Measurements from ENCODE around the gene OVOL2.
"Not testable (repeated sequence)": the region's sequence is repeated elsewhere in the genome, so short reads cannot be mapped to it uniquely, and the experiment has no call there.

Gene OVOL2

DNA sequence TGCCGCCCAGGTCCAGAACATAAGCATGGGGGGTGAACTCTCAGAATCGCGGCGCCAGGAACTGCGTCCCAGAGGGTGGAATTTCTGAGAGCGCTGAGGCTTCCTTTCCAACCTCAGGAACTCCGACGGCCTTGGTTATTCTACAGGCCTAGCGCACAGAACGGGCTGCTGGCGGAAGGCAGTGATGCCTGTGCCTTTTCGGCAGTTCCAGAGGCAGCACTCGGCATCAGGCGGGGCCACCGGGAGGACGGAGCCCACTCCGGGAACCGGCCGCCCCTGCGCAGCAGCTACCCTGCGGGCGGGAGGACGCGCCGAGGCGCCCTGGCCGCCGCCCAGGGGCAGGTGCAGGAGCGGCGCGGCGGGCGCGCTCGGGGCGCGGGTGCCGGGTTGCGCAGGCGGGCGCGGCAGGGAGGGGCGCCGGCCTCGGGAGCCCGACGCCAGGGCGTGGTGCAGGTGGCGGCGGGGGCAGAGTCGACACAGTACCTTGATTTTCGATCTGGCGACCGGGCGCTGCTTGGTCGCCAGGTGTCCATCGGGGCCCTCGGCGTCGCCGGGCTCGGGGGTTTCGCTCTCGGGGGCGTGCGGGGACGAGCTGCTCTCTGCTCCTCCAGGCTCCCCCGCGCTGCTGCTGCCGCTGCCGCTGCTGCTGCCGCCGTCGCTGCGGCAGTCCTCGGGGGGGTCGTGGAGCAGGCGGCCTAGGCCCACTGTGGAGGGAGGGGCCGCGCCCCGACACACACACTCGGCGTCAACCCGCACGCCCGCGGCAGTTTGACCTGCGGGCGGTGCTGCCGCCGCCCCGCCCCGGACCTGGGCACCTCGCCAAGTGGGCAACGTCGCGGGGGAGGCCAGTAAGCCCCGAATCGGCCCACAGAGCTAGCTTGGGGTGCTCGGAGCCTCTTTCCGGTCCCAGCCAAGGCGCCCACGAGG lies 1.3 kb downstream of the OVOL2 start:
- DNase-seq: peak in 1 of 2 donors; percentile 24

DNA sequence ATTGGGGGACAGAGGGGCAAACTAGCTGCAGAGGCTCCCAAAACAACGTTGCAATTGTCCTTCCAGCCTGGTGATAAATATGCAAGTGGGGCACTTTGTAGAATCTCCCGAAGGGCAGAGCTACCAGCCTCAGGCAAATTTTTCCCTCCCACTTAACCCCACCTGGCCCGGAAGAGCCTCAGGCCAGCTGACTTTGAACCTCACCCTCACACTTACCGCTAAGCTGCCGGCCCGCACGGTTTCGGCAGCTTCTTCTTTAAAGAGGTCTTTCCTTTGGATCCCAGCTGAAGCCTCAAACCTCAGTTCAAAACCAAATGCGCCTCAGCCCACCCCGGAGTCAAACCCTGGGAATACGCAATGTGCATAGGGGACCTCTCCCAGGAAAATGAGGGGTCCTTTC lies 2.5 kb downstream of the OVOL2 start:
- DNase-seq: no peak

DNA sequence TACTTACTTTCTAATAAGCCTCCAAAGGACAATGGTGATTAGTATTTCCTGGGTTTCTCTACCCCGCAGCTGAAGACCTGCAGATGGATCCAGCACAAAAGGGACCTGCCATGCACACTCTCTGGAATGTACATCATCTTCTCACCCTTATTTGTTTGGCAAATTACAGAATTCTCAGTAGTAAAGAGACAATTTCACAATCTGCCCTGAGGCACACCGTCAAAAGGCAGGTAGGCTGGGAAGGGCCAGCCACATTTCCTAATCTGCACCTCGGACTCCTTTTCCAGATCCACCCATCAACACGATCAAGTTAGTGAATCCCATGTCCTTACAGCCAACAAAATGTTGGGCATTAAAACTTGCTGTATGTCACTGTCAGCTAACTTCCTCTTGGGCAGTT lies 4.9 kb downstream of the OVOL2 start:
- DNase-seq: no peak

DNA sequence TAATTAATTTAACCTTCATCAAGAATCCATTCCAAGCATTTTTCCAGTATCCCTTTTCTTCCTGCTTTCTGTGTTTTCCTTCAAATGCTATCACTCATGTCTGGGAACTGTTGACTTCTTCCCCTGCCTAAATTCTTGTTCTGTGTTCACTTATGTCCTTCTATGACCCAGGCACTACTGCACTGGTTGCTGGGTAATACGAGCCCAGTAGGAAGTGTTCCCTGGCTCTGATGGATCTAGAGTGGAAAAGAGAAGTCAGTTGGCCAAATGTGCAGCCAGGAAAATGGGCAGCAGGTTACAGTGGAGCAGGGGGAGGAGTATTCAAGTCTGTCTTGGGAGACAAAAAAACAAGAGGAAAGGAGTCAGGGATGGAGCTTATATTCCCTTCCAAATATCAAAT lies 7.1 kb downstream of the OVOL2 start:
- DNase-seq: no peak

DNA sequence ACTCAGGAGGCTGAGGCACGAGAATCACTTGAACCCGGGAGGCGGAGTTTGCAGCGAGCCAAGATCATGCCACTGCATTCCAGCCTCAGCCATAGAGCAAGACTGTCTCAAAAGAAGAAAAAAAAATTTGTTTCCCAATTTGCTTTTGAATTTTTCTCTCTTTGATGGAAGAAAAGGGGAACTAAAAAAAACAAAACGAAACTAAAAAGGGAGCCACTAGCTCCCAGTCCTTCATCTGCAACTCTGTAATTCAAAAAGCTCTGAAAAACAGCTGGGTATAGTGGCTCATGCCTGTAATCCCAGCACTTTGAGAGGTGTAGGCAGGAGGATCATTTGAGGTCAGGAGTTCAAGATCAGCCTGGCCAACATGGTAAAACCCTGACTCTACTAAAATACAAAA lies 9.5 kb downstream of the OVOL2 start:
- no peak for DNase-seq

DNA sequence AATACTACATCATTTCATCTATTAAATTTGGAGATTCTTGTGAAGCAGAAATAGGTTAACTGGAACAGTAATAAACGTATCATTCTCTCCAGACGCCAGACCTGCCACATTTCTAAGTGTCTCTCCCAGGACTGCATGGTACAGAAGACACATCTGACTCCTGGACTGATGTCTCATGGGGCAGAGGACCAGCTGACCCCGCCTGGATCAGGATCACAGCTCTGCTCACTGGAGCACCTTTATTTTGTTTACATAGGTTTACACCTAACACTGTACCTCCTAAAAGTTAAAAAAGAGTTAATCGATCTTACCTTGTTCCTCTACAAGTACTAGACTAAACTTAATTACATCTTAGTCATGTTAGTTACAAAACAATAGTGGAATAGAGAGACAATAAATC lies 11.2 kb downstream of the OVOL2 start:
- no peak for DNase-seq

DNA sequence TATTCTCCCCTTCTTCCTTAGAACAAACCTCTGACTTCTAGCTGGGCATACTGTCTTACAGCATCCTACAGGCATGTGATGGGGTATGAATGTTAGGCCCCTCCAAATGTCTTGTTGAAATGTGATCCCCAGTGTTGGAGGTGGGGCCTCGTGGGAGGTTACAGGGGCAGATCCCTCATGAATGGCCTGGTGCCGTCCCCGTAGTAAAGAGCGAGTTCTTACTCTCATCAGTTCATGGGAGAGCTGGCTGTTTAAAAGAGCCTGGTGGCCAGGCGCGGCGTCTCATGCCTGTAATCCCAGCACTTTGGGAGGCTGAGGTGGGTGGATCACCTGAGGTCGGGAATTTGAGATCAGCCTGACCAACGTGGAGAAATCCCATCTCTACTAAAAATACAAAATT lies 15.5 kb downstream of the OVOL2 start:
- no peak for DNase-seq

DNA sequence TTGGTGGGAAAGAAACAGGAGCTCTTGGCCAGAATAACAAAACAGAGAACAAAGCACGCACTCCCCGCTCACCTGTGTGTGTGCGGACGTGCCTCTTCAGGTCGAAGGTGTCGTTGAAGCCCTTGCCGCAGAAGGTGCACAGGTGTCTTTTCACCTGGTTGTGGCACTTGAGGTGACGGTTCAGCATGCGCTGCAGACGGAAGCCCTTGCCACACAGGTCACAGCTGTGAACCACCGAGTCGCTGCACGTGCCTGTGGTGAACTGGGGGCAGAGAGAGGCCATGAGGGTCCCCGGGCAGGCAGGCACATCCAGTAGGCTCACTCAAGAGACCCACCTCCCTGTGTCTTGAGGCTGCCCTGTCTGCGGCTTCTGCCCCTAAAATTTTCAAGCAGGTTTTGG lies 16.3 kb downstream of the OVOL2 start:
- no peak for DNase-seq

DNA sequence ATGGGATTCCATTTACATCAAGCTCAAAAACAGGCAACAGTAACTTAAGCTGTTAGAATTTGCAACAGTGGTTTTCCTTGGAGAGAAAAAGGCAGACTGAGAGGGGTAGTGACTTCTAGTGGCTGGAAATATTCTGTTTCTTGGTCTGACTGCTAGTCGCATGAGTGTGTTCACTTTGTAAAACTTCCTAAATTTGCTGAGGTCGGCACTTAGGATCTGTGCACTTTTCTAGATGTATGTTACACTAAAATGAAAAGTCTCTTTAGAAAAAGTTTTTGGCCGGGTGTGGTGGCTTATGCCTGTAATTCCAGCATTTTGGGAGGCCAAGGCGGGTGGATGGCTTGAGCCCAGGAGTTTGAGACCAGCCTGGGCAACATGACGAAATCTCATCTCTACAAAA lies 18.7 kb downstream of the OVOL2 start:
- DNase-seq: no peak

DNA sequence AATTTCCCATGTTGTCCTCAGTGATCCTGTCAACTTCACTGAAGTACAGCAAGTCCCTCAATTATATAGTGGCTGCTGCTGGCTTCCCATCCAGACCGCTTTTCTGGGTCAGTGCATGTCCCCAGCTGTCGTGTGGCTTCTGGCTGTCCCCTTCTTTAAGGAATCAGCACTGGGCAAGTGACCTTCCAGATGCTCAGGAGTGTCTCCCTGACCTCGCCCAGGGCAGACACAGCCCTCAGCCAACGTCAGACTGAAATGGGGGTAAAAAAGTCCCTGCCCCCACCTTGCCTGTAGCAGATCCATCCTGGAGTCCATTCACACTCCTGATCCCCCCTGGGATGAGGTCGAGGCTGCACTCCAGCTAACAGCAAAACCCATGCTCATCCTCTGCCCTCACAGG lies 23.7 kb downstream of the OVOL2 start:
- no peak for DNase-seq

DNA sequence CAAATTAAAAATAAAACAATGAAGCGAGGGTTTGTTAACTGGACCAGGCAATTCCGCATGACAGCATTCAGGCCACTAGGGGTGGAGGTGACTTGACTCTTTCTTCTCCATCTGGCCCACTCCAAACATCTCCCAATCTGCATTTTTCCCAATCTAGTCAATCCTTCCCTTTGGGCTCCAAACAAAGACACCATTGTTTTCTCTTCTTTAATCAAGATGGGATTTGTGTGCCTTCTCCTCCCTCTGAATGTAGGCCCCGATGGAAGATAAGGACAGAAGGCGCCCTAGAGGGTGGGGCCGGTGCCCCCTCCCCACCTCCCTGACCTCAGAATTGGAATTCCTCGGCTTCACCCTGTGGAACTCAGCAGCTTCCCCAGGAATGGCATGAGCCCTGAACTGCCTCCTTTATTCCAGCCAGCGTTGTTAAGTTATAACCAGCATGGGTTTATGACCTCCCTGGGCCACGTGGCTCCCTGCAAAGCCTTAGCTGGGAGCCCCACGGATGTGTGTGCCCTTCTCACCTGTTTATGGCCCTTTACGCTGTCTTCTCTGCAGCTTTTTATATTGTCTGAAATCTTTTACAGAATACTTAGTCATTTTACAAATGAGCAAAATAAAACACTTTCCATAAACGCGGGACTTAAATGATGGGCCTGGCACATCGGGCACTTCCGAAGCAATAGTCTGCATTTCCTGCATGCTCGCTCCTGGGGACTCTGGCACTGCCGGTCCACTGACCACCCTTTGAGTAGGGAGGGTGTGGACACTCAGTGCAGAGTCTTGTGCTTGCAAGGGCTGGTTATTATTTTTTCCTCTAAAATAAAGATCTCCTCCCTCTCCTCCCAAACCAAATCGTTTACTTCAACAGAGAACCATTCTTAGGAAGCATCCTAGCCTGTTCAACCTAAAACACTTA lies 24.5 kb downstream of the OVOL2 start:
- DNase-seq: no peak

DNA sequence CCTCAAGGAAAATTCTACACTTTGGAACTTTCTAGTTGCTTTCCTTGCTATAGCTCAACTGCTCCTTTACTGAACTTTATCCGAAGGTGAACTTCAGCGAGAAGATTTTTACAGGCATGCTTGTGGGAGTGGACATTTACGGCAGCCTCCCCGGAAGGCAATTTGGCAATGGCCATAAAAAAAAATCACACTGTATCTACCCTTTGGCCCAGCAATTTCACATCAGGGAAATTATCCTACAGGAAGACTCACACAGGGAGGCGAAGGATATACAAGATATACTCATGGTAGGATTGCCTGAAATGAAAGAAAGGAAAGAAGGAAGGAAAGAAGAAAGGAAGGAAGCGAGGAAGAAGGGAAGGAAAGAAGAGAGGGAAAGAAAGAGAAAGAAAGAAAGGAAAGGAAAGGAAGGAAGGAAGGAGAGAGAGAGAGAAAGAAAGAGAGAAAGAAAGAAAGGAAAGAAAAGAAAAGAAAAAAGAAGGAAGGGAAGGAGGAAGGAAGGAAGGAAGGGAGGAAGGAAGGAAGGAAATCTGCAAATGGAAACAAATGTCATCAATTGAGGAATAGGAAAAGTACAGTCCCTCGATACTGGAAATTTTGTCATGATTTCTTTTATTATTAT lies 25.7 kb downstream of the OVOL2 start:
- DNase-seq: no peak

DNA sequence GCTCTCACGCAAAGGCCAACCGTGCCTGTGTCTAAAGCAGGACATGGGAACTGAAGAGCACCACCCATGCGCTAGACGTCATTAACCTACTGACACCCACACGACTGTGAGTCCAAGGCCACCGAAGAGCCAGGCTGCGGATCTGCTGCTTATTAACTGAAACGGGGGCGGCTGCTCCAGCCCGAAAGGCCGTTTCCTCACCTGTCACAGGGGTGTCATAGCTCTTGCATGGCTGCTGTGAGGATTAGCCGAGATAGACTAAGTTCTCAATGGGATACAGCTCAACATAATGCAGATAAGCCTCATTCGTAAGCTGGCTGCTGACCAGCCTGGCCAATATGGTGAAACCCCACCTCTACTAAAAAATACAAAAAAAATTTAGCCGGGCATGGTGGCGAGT lies 26.7 kb downstream of the OVOL2 start:
- DNase-seq: no peak

DNA sequence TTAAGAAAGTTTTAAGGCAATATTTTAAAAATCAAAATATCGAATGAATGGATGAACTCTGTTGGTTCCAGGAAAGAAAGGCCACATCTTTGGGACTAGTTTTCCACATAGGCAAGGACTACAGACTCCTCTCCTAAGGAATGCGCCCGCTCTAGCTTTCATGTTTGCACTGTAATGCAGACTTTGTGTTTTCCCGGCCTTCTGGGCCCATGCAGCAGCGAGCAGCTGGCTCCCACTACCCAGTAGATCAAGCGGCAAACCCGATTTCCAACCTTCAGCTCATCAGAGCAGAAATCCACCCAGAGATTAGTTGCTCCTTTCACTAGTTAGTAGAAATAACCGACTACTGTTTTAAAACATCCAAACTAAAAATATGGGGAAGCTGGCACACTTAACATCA lies 27.7 kb downstream of the OVOL2 start:
- no peak for DNase-seq

DNA sequence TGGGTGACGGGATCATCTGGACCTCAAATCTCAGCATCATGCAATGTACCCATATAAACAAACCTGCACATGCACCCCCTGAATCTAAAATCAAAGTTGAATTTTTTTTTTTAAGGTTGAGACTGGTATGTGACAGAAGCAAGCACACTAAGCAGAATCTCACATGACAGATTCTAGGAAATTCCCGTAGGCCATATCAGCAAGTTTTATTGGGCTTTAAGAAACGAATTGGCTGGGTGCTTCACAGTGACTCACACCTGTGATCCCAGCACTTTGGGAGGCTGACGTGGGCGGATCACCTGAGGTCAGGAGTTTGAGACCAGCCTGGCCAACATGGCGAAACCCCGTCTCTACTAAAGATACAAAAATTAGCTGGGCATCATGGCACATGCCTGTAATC lies 30.7 kb downstream of the OVOL2 start:
- DNase-seq: not testable (repeated sequence)

DNA sequence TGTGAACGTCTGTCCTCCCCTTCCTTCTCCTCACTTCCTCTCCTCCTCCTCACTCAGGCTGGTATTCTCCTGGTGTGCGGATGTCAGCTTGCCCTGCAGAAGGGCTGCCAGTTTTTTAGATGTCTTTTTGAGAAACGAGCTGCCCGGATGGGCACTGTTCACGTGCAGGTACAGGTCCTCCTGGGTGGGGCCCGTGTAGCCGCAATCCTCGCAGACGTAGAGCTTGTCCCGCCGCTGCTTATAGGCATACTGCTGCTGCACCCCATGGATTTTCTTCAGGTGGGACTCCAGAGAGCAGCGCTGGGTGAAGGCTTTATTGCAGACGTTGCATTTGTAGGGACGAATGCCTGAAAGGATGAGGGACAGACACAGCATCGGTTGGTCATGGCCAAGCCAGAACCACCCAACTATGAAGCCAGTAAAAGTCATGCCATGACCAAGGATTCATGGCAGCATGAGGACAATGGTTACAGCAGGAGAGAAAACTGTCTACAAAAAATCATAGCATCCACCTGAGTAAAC lies 33.0 kb downstream of the OVOL2 start:
- DNase-seq: no peak

DNA sequence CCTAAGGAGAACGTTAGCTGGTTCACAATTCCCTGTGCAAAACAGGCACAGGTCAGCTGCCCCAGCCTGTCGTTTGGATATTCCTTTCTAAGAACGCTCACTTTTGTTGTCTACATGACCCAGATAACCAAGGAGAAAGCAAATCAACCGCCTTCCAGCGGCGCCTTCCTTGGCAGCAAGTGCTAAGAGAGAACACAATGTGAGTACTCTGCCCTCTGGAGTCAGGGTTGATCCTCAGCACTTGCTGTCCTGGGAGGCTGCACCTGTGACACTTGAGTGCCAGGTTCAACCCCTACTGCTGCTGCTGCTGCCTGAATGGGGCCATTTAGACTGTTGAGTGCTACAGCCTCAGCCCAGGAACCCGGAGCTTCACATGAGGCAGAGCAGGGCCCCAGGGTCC lies 36.8 kb downstream of the OVOL2 start:
- no peak for DNase-seq

DNA sequence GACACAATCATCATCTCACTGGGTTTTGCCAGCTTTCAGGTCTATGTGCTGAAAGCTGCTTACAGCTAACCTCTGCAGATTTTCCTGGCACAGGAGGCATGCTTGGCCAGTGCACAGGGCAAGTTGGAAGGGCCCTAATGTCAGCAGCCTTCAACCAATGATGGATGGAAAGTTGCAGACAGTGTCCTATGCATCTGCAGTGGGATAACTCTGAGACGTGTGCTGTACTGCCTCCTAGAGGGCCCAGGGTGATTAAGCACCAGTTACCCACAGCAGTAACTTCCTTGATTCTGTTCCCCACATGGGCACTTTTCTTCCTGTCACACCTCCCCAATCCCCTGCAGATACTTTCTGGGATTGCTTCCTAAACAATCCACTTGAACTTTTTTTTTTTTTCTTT lies 38.6 kb downstream of the OVOL2 start:
- DNase-seq: peak in 1 of 2 donors; percentile 3

DNA sequence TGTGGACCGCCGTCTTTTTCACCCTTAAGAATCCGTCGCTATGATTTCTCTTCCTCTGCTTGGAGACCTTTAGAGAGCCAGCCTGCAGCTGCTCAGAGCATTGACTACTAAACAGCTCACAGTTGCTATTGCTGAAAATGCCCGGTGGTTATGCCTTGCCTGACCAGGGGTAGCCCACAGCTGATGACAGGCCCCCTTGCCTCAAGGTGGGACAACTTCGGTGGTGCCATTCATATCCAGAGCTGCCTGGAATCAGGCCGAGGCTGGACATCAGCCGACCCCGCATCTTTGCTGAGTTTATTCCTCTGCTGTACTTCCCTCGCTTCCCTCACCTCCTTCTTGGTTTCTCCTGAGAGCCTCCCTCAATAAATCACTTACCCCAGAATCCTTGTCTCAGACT lies 39.6 kb downstream of the OVOL2 start:
- DNase-seq: no peak

DNA sequence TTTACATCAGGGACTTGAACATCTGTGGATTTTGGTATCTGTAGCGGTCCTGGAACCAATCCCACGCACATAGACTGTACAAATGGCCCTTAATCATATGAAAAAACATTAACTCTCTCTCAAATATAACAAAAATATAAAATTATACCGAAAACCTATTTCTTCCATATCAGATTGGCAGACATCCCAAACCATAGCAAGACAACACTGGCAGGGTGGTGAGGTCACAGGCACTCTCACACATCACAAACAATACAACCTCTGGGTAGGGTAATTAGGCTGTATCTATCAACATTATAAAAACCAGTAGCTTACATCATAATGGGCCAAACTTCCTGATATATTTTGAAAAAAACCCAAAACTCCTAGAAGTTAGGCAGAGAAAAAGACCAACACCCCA lies 40.9 kb downstream of the OVOL2 start:
- DNase-seq: no peak

DNA sequence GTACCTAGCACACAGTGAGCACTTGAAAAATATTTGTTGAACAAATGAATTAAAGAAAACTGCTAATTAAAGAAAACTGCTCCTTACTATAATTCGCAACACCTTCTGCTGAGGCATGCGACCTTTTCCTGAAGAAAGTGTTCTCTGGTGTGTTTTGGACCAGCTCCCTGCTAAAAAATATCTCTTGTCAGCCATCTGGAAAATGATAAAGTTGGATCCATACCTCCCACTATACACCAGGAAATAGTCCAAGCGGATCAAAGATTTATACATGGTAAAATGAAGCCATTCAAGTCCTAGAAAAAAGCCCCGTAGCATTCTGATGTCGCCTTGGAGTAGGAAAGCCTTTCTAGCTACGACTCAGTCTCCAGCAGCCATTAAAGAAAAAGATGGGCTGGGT lies 43.3 kb downstream of the OVOL2 start:
- DNase-seq: no peak

DNA sequence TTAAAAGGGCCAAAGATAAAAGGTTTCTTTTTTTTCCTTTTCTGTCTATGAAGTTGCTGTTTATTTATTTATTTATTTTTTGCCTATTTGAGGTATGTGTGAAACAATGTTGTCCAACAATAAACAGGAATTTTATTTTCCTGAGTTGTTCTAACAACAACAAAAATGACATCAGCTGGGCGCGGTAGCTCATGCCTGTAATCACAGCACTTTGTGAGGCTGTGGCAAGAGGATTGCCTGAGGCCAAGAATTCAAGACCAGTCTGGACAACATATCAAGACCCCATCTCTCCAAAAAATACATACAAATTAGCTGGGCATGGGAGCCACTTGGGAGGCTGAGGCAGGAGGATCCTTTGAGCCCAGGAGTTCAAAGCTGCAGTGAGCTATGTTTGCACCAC lies 44.8 kb downstream of the OVOL2 start:
- DNase-seq: no peak

DNA sequence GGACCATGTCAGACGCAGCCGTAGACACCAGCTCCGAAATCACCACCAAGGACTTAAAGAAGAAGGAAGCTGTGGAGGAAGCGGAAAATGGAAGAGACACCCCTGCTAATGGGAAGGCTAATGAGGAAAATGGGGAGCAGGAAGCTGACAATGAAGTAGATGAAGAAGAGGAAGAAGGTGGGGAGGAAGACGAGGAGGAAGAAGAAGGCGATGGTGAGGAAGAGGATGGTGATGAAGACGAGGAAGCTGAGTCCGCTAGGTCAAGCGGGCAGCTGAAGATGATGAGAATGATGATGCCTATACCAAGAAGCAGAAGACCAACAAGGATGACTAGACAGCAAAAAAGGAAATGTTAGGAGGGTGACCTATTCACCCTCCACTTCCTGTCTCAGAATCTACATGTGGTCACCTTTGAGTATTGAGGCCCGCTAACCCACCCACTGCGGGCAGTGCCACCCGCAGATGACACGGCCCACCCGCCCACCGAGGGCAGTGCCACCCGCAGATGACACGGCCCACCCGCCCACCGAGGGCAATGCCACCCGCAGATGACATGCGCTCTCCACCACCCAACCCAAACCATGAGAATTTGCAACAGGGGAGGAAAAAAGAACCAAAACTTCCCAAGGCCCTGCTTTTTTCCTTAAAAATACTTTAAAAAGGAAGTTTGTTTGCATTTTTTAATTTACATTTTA lies 45.6 kb downstream of the OVOL2 start:
- DNase-seq: no peak
